Progenitor cell of endocrine pancreas (in vitro differentiated cells): ENCODE data around the gene ADGRL3. TPM values are rescaled to one million over a fixed set of nuclear protein-coding genes. Genes with fewer than 3 reads are reported as not detected.

Experiments
- DNase-seq: peaks from one replicate; pipeline ENCODE4 v3.0.0; 2021; ENCODE audit warnings: low spot score; ENCODE audit not compliant: unreplicated experiment
- H3K27ac Mint-ChIP-seq: 2 replicates; pipeline ENCODE4 v1.8.0; 2021; ENCODE audit warnings: mild to moderate bottlenecking, moderate library complexity, mixed read lengths
- H3K27me3 Mint-ChIP-seq: 2 replicates; pipeline ENCODE4 v1.8.0; 2021; ENCODE audit warnings: mixed read lengths
- H3K36me3 Mint-ChIP-seq: 2 replicates; pipeline ENCODE4 v1.8.0; 2022; ENCODE audit warnings: mixed read lengths; ENCODE audit not compliant: insufficient read depth
- H3K4me1 Mint-ChIP-seq: 2 replicates; pipeline ENCODE4 v1.8.0; 2021; ENCODE audit warnings: low read depth, mixed read lengths
- H3K4me3 Mint-ChIP-seq: 2 replicates; pipeline ENCODE4 v1.8.0; 2021; ENCODE audit warnings: low read depth, mild to moderate bottlenecking, moderate library complexity, mixed read lengths
- H3K9me3 Mint-ChIP-seq: 2 replicates; pipeline ENCODE4 v1.8.0; 2021; ENCODE audit warnings: low read depth, mixed read lengths
- total RNA-seq: library from RNA; stranded (reverse); gene quantifications from 2 replicates; pipeline ENCODE4 v1.2.1, GENCODE V29; 2021
- TF ChIP-seq, protein P1 (sequence below): fragments of 200-600 bp; sonication (generic); IDR thresholded peaks from one replicate; pipeline ENCODE4 v1.5.0; 2021; ENCODE audit warnings: antibody characterized with exemption, mild to moderate bottlenecking; ENCODE audit not compliant: unreplicated experiment

The ADGRL3 gene
- total RNA-seq, 1 donor from 2014 or later: 5.6 TPM

DNA sequence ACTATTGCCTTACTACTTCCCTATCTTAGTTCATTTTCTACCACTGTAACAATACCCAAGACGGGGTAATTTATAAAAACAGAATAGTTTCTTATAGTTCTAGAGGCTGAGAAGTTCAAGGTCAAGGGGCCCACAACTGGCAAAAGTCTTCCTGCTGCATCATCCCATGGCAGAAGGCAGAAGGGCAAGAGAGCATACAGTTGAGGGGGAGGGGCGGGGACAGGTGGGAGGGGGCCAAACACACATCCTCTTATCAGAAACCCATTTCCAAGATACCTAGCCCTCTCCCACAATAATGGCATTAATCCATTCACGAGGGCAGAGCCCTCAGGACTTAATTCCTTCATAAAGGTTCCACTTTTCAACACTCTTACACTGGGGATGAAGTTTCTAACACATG is 690.2 kb downstream of the ADGRL3 start:
- TF ChIP-seq, protein P1, sequence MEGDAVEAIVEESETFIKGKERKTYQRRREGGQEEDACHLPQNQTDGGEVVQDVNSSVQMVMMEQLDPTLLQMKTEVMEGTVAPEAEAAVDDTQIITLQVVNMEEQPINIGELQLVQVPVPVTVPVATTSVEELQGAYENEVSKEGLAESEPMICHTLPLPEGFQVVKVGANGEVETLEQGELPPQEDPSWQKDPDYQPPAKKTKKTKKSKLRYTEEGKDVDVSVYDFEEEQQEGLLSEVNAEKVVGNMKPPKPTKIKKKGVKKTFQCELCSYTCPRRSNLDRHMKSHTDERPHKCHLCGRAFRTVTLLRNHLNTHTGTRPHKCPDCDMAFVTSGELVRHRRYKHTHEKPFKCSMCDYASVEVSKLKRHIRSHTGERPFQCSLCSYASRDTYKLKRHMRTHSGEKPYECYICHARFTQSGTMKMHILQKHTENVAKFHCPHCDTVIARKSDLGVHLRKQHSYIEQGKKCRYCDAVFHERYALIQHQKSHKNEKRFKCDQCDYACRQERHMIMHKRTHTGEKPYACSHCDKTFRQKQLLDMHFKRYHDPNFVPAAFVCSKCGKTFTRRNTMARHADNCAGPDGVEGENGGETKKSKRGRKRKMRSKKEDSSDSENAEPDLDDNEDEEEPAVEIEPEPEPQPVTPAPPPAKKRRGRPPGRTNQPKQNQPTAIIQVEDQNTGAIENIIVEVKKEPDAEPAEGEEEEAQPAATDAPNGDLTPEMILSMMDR: no peak
- DNase-seq: no peak
- H3K27me3 Mint-ChIP-seq: no peaks in the 10 kb centered on the region
- no peaks in the 10 kb centered on the region for H3K4me1 Mint-ChIP-seq
- no peaks in the 10 kb centered on the region for H3K9me3 Mint-ChIP-seq
- H3K36me3 Mint-ChIP-seq: no peaks in the 10 kb centered on the region
- H3K27ac Mint-ChIP-seq: no peak overlapping the region
- no peak overlapping the region for H3K4me3 Mint-ChIP-seq

DNA sequence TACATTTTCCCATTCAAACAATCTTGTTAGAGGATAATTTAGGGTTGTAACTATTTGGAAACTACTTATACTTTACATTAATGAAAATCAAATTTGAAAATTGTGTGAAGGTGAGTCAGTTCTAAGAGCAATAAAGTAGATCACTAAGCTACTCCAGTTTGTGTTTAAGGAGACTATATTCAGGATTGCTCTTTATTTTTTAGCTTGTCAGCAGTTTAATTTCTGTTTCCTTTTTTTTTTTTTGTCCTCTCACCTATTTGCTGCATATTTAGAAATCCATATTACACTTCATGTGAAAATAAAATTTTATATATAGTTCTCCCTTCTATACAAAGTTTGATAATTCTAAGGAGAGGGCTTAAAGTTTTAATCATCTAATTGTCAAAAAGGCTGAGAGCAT is 691.8 kb downstream of the ADGRL3 start:
- TF ChIP-seq, protein P1: no peak
- Mint-ChIP-seq H3K27me3 (no peaks in the 10 kb centered on the region), H3K27ac (no peak overlapping the region), H3K36me3 (no peaks in the 10 kb centered on the region), H3K4me1 (no peaks in the 10 kb centered on the region), H3K4me3 (no peak overlapping the region), H3K9me3 (no peaks in the 10 kb centered on the region)
- no peak for DNase-seq

DNA sequence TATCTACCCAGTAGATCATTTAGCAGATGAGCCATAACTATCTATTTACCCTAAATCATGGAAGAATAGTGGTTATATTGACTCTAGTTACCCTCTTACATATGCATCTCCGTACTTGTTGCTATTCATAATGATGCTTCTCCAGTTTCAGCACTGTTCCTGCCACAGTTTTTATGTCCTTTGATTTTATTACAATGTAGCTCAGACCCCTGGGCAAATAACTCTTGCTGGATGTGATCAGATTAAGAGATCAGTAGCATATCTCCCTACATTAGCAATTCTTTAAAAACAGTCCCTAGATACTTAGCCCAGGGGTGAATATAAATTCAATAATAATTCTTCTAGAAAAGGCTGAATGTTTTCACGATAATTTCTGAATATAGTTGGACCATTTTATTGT is 696.5 kb downstream of the ADGRL3 start:
- TF ChIP-seq, protein P1: no peak
- no peaks in the 10 kb centered on the region for H3K4me1 Mint-ChIP-seq
- H3K4me3 Mint-ChIP-seq: no peak overlapping the region
- no peaks in the 10 kb centered on the region for H3K27me3 Mint-ChIP-seq
- no peak overlapping the region for H3K27ac Mint-ChIP-seq
- H3K9me3 Mint-ChIP-seq: peaks cover 4% of the 10 kb centered on the region
- no peaks in the 10 kb centered on the region for H3K36me3 Mint-ChIP-seq
- no peak for DNase-seq

DNA sequence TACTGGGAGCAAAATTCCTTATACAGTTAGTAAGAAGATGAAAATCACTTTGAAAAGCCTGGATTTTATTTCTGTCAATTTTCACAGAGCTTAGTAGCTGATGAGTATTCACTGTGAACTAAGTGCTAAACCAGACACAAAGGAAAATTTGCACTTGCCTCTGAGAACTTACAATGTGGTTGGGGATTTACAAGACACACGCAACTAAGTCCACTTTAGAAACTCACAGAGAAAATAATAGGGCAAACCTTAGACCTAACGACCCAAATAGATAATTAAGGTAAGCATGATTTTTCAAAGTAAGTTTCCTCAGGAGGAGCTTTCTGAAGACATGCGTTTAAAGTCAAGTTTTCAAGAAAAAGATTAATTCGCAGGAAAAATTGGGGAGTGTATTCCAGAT is 708.9 kb downstream of the ADGRL3 start:
- Mint-ChIP-seq H3K27me3 (peaks cover 5% of the 10 kb centered on the region), H3K4me1 (peaks cover 6% of the 10 kb centered on the region), H3K9me3 (no peaks in the 10 kb centered on the region), H3K27ac (no peak overlapping the region), H3K4me3 (no peak overlapping the region), H3K36me3 (no peaks in the 10 kb centered on the region)
- TF ChIP-seq, protein P1: no peak
- no peak for DNase-seq

DNA sequence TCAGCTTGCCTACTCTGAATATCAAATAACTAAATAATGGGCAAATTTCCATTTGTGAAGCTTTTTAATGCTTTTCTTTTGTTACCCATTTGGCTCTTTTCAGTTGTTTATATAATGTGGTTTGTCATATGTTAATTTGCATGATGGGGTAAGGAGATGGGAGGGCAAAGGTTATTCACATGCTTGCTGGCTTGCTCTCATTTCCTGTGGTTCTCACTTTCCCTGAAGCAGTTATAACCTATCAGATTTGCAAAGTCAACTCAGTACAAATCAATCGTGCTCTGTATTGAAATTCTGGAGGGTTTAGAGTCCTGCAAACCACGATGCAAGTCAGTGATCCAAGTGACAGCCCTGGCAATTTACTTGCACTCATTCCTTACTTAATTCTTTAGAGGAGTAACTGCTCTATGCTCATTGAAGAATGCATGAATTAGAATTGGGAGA is 711.2 kb downstream of the ADGRL3 start:
- peaks cover 12% of the 10 kb centered on the region for H3K27me3 Mint-ChIP-seq
- H3K4me1 Mint-ChIP-seq: peaks cover 6% of the 10 kb centered on the region
- DNase-seq: no peak
- H3K4me3 Mint-ChIP-seq: no peak overlapping the region
- H3K9me3 Mint-ChIP-seq: no peaks in the 10 kb centered on the region
- H3K36me3 Mint-ChIP-seq: no peaks in the 10 kb centered on the region
- no peak overlapping the region for H3K27ac Mint-ChIP-seq
- TF ChIP-seq, protein P1: no peak
